NK-92 (cell line): ENCODE data around the gene UEVLD.
"Not testable (repeated sequence)": the region's sequence is repeated elsewhere in the genome, so short reads cannot be mapped to it uniquely, and the experiment has no call there.

ENCODE experiments used
- DNase-seq: peaks from one replicate; lab custom pipeline; 2025; ENCODE audit not compliant: unreplicated experiment; lab: John Stamatoyannopoulos, UW

Gene UEVLD

GRCh38 chr11:18588297-18589252 lies at the start of gene UEVLD:
Gene UEVLD, minus strand, starts transcription at chr11:18588734. Its CDS starts 80 bp downstream, at chr11:18588654.
- no peak for DNase-seq

- DNase-seq, result peak; percentile 91
Observed at GRCh38 chr11:18634140-18635032, 45.9 kb upstream of the UEVLD start, which contains the start of gene SPTY2D1. Gene SPTY2D1, minus strand, starts transcription at chr11:18634342. Its CDS starts 85 bp downstream, at chr11:18634257.

- no peak for DNase-seq
Observed at GRCh38 chr11:18633256-18634139, 45.0 kb upstream of the UEVLD start.

GRCh38 chr11:18632841-18633240 lies 44.3 kb upstream of the UEVLD start:
- no peak for DNase-seq

- DNase-seq, result no peak
Observed at GRCh38 chr11:18624161-18624560, 35.6 kb upstream of the UEVLD start.

- no peak for DNase-seq
Observed at GRCh38 chr11:18623707-18624106, 35.2 kb upstream of the UEVLD start.

GRCh38 chr11:18618342-18619025 lies 29.9 kb upstream of the UEVLD start:
- DNase-seq, result no peak

- DNase-seq, result no peak
Observed at GRCh38 chr11:18617688-18618341, 29.3 kb upstream of the UEVLD start.

- DNase-seq, result no peak
Observed at GRCh38 chr11:18615628-18616392, 27.3 kb upstream of the UEVLD start.

- no peak for DNase-seq
Observed at GRCh38 chr11:18614667-18615066, 26.1 kb upstream of the UEVLD start.

GRCh38 chr11:18612394-18612793 lies 23.9 kb upstream of the UEVLD start:
- no peak for DNase-seq

GRCh38 chr11:18611196-18611595 lies 22.7 kb upstream of the UEVLD start:
- DNase-seq, result no peak

- DNase-seq, result no peak
Observed at GRCh38 chr11:18608376-18608775, 19.8 kb upstream of the UEVLD start.

- no peak for DNase-seq
Observed at GRCh38 chr11:18600915-18601569, 12.5 kb upstream of the UEVLD start.

- DNase-seq, result no peak
Observed at GRCh38 chr11:18599739-18600230, 11.3 kb upstream of the UEVLD start, which contains the start of gene MISFA. Gene MISFA, plus strand, starts transcription at chr11:18599789. Its CDS starts 140 bp downstream, at chr11:18599929.

- no peak for DNase-seq
Observed at GRCh38 chr11:18594999-18595749, 6.6 kb upstream of the UEVLD start.

GRCh38 chr11:18594088-18594487 lies 5.6 kb upstream of the UEVLD start:
- not testable (repeated sequence) for DNase-seq
